ENCODE measurements around the gene CDK19.

- TF ChIP-seq POLR2A (IDR thresholded peaks at IDR 0.05), result no peak
- TF ChIP-seq CTCF (IDR thresholded peaks at IDR 0.05), result no peak
Measured at GRCh38 chr6:110800839-110801196, 14.5 kb downstream of the CDK19 start.

Measured in adrenal gland (tissue), 5 donors.